Keratinocyte (primary cell): Measurements from ENCODE around the gene NT5C1A. TPM values are rescaled to one million over a fixed set of nuclear protein-coding genes. Genes with fewer than 3 reads are reported as not detected.

Source experiments
- DNase-seq: peaks from one replicate; pipeline ENCODE4 v3.0.0-alpha.2; 2011; ENCODE audit warnings: low read depth, missing footprints, low spot score
- FAIRE-seq: peaks from 2 replicates; lab custom pipeline; 2011; peaks lifted over from hg19 to GRCh38; lab: Jason Lieb, UNC
- H2AFZ ChIP-seq: 2 replicates; pipeline ENCODE4 v1.6.0; 2012; ENCODE audit warnings: low read length, control low read depth, inconsistent platforms; ENCODE audit not compliant: control insufficient read depth
- H3K27ac ChIP-seq: 2 replicates; pipeline ENCODE4 v1.5.1; 2011; ENCODE audit warnings: low read length; ENCODE audit not compliant: control insufficient read depth, insufficient read depth
- H3K27me3 ChIP-seq: 3 replicates; pipeline ENCODE4 v1.6.0; 2011; ENCODE audit warnings: low read length; ENCODE audit not compliant: control insufficient read depth, insufficient read depth; ENCODE audit errors: extremely low read depth
- H3K36me3 ChIP-seq, 2 experiments: 2 replicates in 1 of 2; 3 replicates in 1 of 2; pipeline ENCODE4 v1.5.1; 2011; ENCODE audit warnings: low read length in 2 of 2, mild to moderate bottlenecking in 1 of 2; ENCODE audit not compliant: control insufficient read depth in 2 of 2, insufficient read depth in 2 of 2; ENCODE audit errors: extremely low read depth in 1 of 2
- H3K4me1 ChIP-seq: 3 replicates; pipeline ENCODE4 v1.5.1; 2011; ENCODE audit warnings: low read length; ENCODE audit not compliant: control insufficient read depth, insufficient read depth; ENCODE audit errors: extremely low read depth
- H3K4me2 ChIP-seq: 3 replicates; pipeline ENCODE4 v1.6.0; 2011; ENCODE audit warnings: low read depth, low read length; ENCODE audit not compliant: control insufficient read depth, insufficient read depth; ENCODE audit errors: extremely low read depth
- H3K4me3 ChIP-seq, 3 experiments: fragments of 200-600 bp in 1 of 3; sonication (generic) in 1 of 3; 2 replicates in 2 of 3; 3 replicates in 1 of 3; pipeline ENCODE4 v1.5.1; 2011 to 2016; ENCODE audit warnings: low read length in 3 of 3, mild to moderate bottlenecking in 3 of 3, control low read depth in 2 of 3, inconsistent platforms in 1 of 3, low read depth in 1 of 3, mixed read lengths in 1 of 3, mixed run types in 1 of 3, moderate library complexity in 1 of 3; ENCODE audit not compliant: control insufficient read depth in 2 of 3, insufficient read depth in 2 of 3; ENCODE audit errors: extremely low read depth in 1 of 3
- H3K79me2 ChIP-seq: 2 replicates; pipeline ENCODE4 v1.6.0; 2012; ENCODE audit warnings: low read length; ENCODE audit not compliant: control insufficient read depth, insufficient read depth
- H3K9ac ChIP-seq: 3 replicates; pipeline ENCODE4 v1.6.0; 2011; ENCODE audit warnings: low read length; ENCODE audit not compliant: control insufficient read depth, insufficient read depth; ENCODE audit errors: extremely low read depth
- H3K9me1 ChIP-seq: 3 replicates; pipeline ENCODE4 v1.6.0; 2011; ENCODE audit warnings: low read length; ENCODE audit not compliant: control insufficient read depth, insufficient read depth; ENCODE audit errors: extremely low read depth
- H3K9me3 ChIP-seq: 2 replicates; pipeline ENCODE4 v1.5.1; 2012; ENCODE audit warnings: low read depth, low read length; ENCODE audit not compliant: control insufficient read depth
- H4K20me1 ChIP-seq: 3 replicates; pipeline ENCODE4 v1.6.0; 2011; ENCODE audit warnings: low read length; ENCODE audit not compliant: control insufficient read depth, insufficient read depth; ENCODE audit errors: extremely low read depth
- EZH2 ChIP-seq: IDR thresholded peaks from one replicate; pipeline ENCODE4 v1.6.1; 2012; ENCODE audit warnings: inconsistent platforms, mild to moderate bottlenecking, low read length, moderate library complexity
- dilution Hi-C: fragments of 300-500 bp; cut with MboI; formaldehyde crosslinking; loops from one replicate; pipeline ENCODE4 v1.7.0; 2020; ENCODE audit warnings: low sequenced_read_pairs; ENCODE audit not compliant: extremely low pct_ligation_motif_present
- polyA plus RNA-seq, 5 experiments: library from polyadenylated mRNA; depleted of rRNA in 3 of 5; stranded (reverse) in 3 of 5; stranded (forward) in 1 of 5; unstranded in 1 of 5; fragments of >200 nt; gene quantifications; 1 replicate in 1 of 5; 2 replicates in 3 of 5; 3 replicates in 1 of 5; pipeline versions ENCODE4 v1.2.1 to v1.2.3, GENCODE V29; 2011 to 2012; ENCODE audit warnings: missing spikeins in 2 of 5, low read depth in 1 of 5, low replicate concordance in 1 of 5
- TF ChIP-seq, protein P1 (sequence below), 3 experiments: IDR thresholded peaks in 1 of 3; conservative IDR thresholded peaks in 1 of 3; optimal IDR thresholded peaks in 1 of 3; 2 replicates in 2 of 3; 3 replicates in 1 of 3; pipeline versions ENCODE3 to v1.5.1; 2011; ENCODE audit warnings: low read length in 3 of 3, mild to moderate bottlenecking in 3 of 3, moderate library complexity in 2 of 3, control low read depth in 1 of 3, inconsistent platforms in 1 of 3; ENCODE audit not compliant: insufficient read depth in 2 of 3; ENCODE audit errors: extremely low read depth in 1 of 3

NT5C1A gene
- polyA plus RNA-seq, 1 donor (not counting 4 experiments of a cell fraction or from before 2014, with no cell fraction given), result not detected

DNA sequence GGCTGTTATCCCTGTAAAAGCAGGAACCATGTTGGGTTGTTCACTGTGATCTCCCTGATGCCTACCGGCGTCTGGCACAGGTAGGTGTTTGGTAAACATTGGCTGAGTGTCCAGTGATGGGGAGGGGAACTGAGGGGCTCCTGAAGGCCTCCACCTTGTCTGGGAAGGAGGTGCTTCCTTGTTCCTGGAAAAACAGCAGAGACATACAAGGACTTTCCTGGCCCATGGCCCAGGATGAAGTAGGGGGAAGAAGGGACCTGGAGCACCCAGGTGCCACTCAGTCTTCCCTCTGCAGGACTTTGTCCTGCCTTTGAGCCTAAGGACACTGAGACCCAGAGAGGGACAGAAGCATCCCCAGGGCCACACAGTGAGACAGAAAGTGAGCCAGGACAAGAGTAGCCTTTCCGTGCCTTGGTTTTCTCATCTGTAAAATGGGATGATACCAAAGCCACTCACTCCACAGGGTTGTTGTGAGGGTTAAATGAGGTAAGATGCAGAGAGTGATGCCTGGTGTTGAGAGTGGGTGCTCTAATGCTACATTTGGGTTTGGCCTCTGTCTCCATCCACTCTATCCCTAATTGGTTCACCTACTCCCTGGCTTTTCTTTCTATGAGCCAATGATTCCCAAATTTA lies 26.4 kb downstream of the NT5C1A start:
- H3K9me3 ChIP-seq, result no peaks in the 10 kb centered on the region

DNA sequence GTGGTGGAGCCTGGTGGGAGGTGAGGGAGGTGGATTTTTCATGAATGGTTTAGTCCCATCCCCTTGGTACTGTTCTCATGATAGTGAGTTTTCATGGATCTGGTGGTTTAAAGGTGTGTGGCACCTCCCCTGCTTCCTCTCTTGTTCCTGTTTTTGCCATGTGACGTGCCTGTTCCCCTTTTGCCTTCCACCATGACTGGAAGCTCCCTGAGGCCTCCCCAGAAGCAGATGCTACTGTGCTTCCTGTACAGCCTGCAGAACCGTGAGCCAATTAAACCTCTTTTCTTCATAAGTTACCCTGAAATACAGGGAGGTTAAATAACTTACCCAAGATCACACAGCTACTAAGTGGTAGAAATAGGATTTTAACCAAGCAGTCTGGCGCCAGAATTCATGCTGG lies 28.2 kb downstream of the NT5C1A start:
- dilution Hi-C loops, result no loop called here

More for the DNA sequence above, 26.4 kb downstream of the NT5C1A start:
- DNase-seq, result no peak
- TF ChIP-seq, protein P1, sequence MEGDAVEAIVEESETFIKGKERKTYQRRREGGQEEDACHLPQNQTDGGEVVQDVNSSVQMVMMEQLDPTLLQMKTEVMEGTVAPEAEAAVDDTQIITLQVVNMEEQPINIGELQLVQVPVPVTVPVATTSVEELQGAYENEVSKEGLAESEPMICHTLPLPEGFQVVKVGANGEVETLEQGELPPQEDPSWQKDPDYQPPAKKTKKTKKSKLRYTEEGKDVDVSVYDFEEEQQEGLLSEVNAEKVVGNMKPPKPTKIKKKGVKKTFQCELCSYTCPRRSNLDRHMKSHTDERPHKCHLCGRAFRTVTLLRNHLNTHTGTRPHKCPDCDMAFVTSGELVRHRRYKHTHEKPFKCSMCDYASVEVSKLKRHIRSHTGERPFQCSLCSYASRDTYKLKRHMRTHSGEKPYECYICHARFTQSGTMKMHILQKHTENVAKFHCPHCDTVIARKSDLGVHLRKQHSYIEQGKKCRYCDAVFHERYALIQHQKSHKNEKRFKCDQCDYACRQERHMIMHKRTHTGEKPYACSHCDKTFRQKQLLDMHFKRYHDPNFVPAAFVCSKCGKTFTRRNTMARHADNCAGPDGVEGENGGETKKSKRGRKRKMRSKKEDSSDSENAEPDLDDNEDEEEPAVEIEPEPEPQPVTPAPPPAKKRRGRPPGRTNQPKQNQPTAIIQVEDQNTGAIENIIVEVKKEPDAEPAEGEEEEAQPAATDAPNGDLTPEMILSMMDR (optimal IDR thresholded peaks at IDR 0.05 in 1 of 3, IDR thresholded peaks at IDR 0.05 in 1 of 3, conservative IDR thresholded peaks at IDR 0.05 in 1 of 3; ENCODE audit: extremely low read depth in 1 of 3, insufficient read depth in 2 of 3, low read length in 3 of 3), result no peak
- TF ChIP-seq EZH2, result no peak
- dilution Hi-C loops, result no loop called here
- Histone ChIP-seq H3K79me2 (no peaks in the 10 kb centered on the region), H2AFZ (no peak overlapping the region), H3K27me3 (peaks cover 10% of the 10 kb centered on the region), H3K36me3 (no peaks in the 10 kb centered on the region), H3K4me3 (no peak overlapping the region), H3K27ac (no peak overlapping the region), H3K9ac (no peak overlapping the region), H4K20me1 (no peaks in the 10 kb centered on the region), H3K4me2 (no peak overlapping the region), H3K9me1 (no peaks in the 10 kb centered on the region), H3K4me1 (peaks cover 7% of the 10 kb centered on the region)
- no peak for FAIRE-seq

More for the DNA sequence above, 28.2 kb downstream of the NT5C1A start:
- Histone ChIP-seq H3K79me2 (no peaks in the 10 kb centered on the region), H3K36me3 (no peaks in the 10 kb centered on the region), H3K4me3 (no peak overlapping the region), H3K4me1 (peaks cover 7% of the 10 kb centered on the region), H3K9me1 (no peaks in the 10 kb centered on the region), H4K20me1 (no peaks in the 10 kb centered on the region), H3K27ac (no peak overlapping the region), H2AFZ (no peak overlapping the region), H3K27me3 (peaks cover 27% of the 10 kb centered on the region), H3K9ac (no peak overlapping the region), H3K9me3 (no peaks in the 10 kb centered on the region), H3K4me2 (no peak overlapping the region)
- no peak for FAIRE-seq
- TF ChIP-seq EZH2, result no peak
- TF ChIP-seq, protein P1 (optimal IDR thresholded peaks at IDR 0.05 in 1 of 3, IDR thresholded peaks at IDR 0.05 in 1 of 3, conservative IDR thresholded peaks at IDR 0.05 in 1 of 3; ENCODE audit: extremely low read depth in 1 of 3, insufficient read depth in 2 of 3, low read length in 3 of 3), result no peak
- no peak for DNase-seq
